PC-3 (cell line): Measurements from ENCODE around the gene AOAH.

Experiments
- CTCF ChIP-seq: fragments of 300-600 bp; sonication (generic); conservative IDR thresholded peaks from 2 replicates; pipeline ENCODE4 v1.5.1; 2017; ENCODE audit warnings: antibody characterized with exemption, low read depth, mild to moderate bottlenecking, low read length
- EZH2phosphoT487 ChIP-seq: fragments of 300-600 bp; sonication (generic); IDR thresholded peaks from 2 replicates; pipeline ENCODE4 v1.6.1; 2018; ENCODE audit warnings: mild to moderate bottlenecking, antibody characterized with exemption, low read length, borderline replicate concordance

- TF ChIP-seq EZH2phosphoT487 (no peak), CTCF (no peak)
These were observed 111.2 kb downstream of the AOAH start for GRCh38 chr7:36613031-36613614.
